HepG2 (cell line): ENCODE measurements around the gene CIROP. TPM values are rescaled to one million over a fixed set of nuclear protein-coding genes. Genes with fewer than 3 reads are reported as not detected.
A peak's percentile ranks its signal among the peaks of the same experiment; 100 is the strongest.

Experiments used
- ATAC-seq: fragments of 200-7000 bp; cut with Tn5 transposase; 3 replicates; pipeline ENCODE4 v1.9.1; 2020; ENCODE audit warnings: mild to moderate bottlenecking, moderate library complexity
- BruUV-seq: library from RNA; stranded (reverse); fragments of 400-500 nt; replicated peaks from 2 replicates; lab custom pipeline; 2021; lab: Mats Ljungman, UMichigan
- CTCF ChIA-PET: fragments of 300-600 bp; formaldehyde crosslinking; extraction: SDS; loops from one replicate; lab custom pipeline; 2021; ENCODE audit warnings: low total read pairs, inconsistent platforms, low intra/inter-chr PET ratio; lab: Yijun Ruan, JAX
- POLR2A ChIA-PET: fragments of 350-600 bp; sonication (Branson Sonifier 250); formaldehyde crosslinking; loops from one replicate; lab custom pipeline; 2020; ENCODE audit warnings: antibody characterized with exemption, inconsistent platforms; lab: Yijun Ruan, JAX
- DNase-seq: peaks from one replicate; pipeline ENCODE4 v3.0.0-alpha.2; 2015; ENCODE audit warnings: low spot score
- FAIRE-seq: peaks from 3 replicates; lab custom pipeline; 2011; peaks lifted over from hg19 to GRCh38; lab: Jason Lieb, UNC
- H2AFZ ChIP-seq: one replicate; pipeline ENCODE4 v1.6.1; 2011; ENCODE audit warnings: low read length, inconsistent platforms
- H3K27ac ChIP-seq: fragments of 300-600 bp; 3 replicates; pipeline ENCODE4 v1.8.0; 2011; ENCODE audit warnings: mixed run types, mild to moderate bottlenecking, mixed read lengths, low read length, inconsistent platforms; ENCODE audit not compliant: insufficient read depth; ENCODE audit errors: extremely low read length
- H3K27me3 ChIP-seq, 2 experiments: fragments of 200-600 bp in 1 of 2; 2 replicates in 1 of 2; 3 replicates in 1 of 2; pipeline versions ENCODE4 v1.6.0 to v1.8.0; 2011; ENCODE audit warnings: low read length in 2 of 2, mild to moderate bottlenecking in 2 of 2, moderate library complexity in 2 of 2, inconsistent platforms in 1 of 2; ENCODE audit not compliant: insufficient read depth in 2 of 2, control insufficient read depth in 1 of 2
- H3K36me3 ChIP-seq, 2 experiments: fragments of 200-600 bp in 1 of 2; replicated peaks in 1 of 2; 2 replicates in 1 of 2; 3 replicates in 1 of 2; pipeline versions ENCODE4 v1.5.1 to v1.8.0; 2011; ENCODE audit warnings: low read length in 2 of 2, inconsistent platforms in 1 of 2; ENCODE audit not compliant: insufficient read depth in 2 of 2, control insufficient read depth in 1 of 2
- H3K4me1 ChIP-seq: 2 replicates; pipeline ENCODE4 v1.5.1; 2012; ENCODE audit warnings: low read length, inconsistent platforms; ENCODE audit not compliant: insufficient read depth
- H3K4me2 ChIP-seq: 2 replicates; pipeline ENCODE4 v1.6.0; 2011; ENCODE audit warnings: low read depth, low read length, inconsistent platforms
- H3K4me3 ChIP-seq, 3 experiments: fragments of 200-600 bp in 1 of 3; sonication (generic), shearing (Covaris generic) in 1 of 3; replicated peaks in 1 of 3; 2 replicates each; pipeline ENCODE4 v1.5.1; 2011 to 2016; ENCODE audit warnings: low read length in 3 of 3, inconsistent platforms in 2 of 3, low read depth in 2 of 3, mild to moderate bottlenecking in 2 of 3, control low read depth in 1 of 3, mixed read lengths in 1 of 3; ENCODE audit not compliant: insufficient read depth in 1 of 3
- H3K79me2 ChIP-seq: one replicate; pipeline ENCODE4 v1.6.1; 2011; ENCODE audit warnings: low read length, inconsistent platforms; ENCODE audit not compliant: insufficient read depth
- H3K9ac ChIP-seq: 2 replicates; pipeline ENCODE4 v1.6.0; 2011; ENCODE audit warnings: mild to moderate bottlenecking, low read depth, low read length, inconsistent platforms; ENCODE audit not compliant: insufficient read depth
- H3K9me3 ChIP-seq: 2 replicates; pipeline ENCODE4 v1.5.1; 2012; ENCODE audit warnings: mild to moderate bottlenecking, low read length
- H4K20me1 ChIP-seq: 2 replicates; pipeline ENCODE4 v1.6.0; 2011; ENCODE audit warnings: inconsistent platforms, mild to moderate bottlenecking, low read length, moderate library complexity; ENCODE audit not compliant: insufficient read depth
- ARNT ChIP-seq: fragments of 450-650 bp; IDR thresholded peaks from 2 replicates; pipeline ENCODE4 v1.6.1; 2017
- CHCHD3 ChIP-seq: sonication (generic); formaldehyde crosslinking; IDR thresholded peaks from 2 replicates; pipeline ENCODE4 v1.8.0; 2022; ENCODE audit warnings: mild to moderate bottlenecking, missing genetic modification reagents, moderate library complexity
- GATAD2A ChIP-seq: IDR thresholded peaks from 2 replicates; pipeline ENCODE4 v1.6.1; 2016
- GTF2F1 ChIP-seq: fragments of 150-350 bp; IDR thresholded peaks from 2 replicates; pipeline ENCODE4 v1.6.1; 2014; ENCODE audit warnings: low read length
- HDAC2 ChIP-seq: sonication (generic); formaldehyde crosslinking; IDR thresholded peaks from 2 replicates; pipeline ENCODE4 v1.4.0; 2020; ENCODE audit warnings: missing genetic modification reagents
- HDAC6 ChIP-seq: fragments of 200-600 bp; sonication (generic); IDR thresholded peaks from 2 replicates; pipeline ENCODE4 v1.7.0; 2017; ENCODE audit warnings: mild to moderate bottlenecking, antibody characterized with exemption, low read length, low read depth
- MYC ChIP-seq: sonication (generic); formaldehyde crosslinking; IDR thresholded peaks from 2 replicates; pipeline ENCODE4 v1.9.0; 2021; ENCODE audit warnings: missing genetic modification reagents, borderline replicate concordance
- NFATC3 ChIP-seq: sonication (generic); formaldehyde crosslinking; IDR thresholded peaks from 2 replicates; pipeline ENCODE4 v1.5.1; 2020; ENCODE audit warnings: mild to moderate bottlenecking, missing genetic modification reagents
- NFE2L1 ChIP-seq: sonication (generic); formaldehyde crosslinking; IDR thresholded peaks from 2 replicates; pipeline ENCODE4 v1.4.0; 2020; ENCODE audit warnings: missing genetic modification reagents, mild to moderate bottlenecking, borderline replicate concordance
- NFKBIZ ChIP-seq: IDR thresholded peaks from 2 replicates; pipeline ENCODE4 v1.6.1; 2018; ENCODE audit warnings: missing genetic modification reagents, missing compliant biosample characterization
- PAWR ChIP-seq: sonication (generic); formaldehyde crosslinking; IDR thresholded peaks from 2 replicates; pipeline ENCODE4 v1.4.0; 2020; ENCODE audit warnings: missing genetic modification reagents, mild to moderate bottlenecking, borderline replicate concordance
- RBAK ChIP-seq: sonication (generic); formaldehyde crosslinking; IDR thresholded peaks from 2 replicates; pipeline ENCODE4 v1.5.1; 2020; ENCODE audit warnings: mild to moderate bottlenecking, missing genetic modification reagents
- REPIN1 ChIP-seq: sonication (generic); formaldehyde crosslinking; IDR thresholded peaks from 2 replicates; pipeline ENCODE4 v1.8.0; 2022; ENCODE audit warnings: missing genetic modification reagents, low read depth, mild to moderate bottlenecking, borderline replicate concordance
- RXRB ChIP-seq: IDR thresholded peaks from 2 replicates; pipeline ENCODE4 v1.6.1; 2016; ENCODE audit warnings: borderline replicate concordance, missing genetic modification reagents, missing compliant biosample characterization
- ZFP1 ChIP-seq: IDR thresholded peaks from 2 replicates; pipeline ENCODE4 v1.6.1; 2016
- ZFP82 ChIP-seq: sonication (generic); formaldehyde crosslinking; IDR thresholded peaks from 2 replicates; pipeline ENCODE4 v1.5.1; 2020; ENCODE audit warnings: mild to moderate bottlenecking, missing genetic modification reagents, borderline replicate concordance
- ZFX ChIP-seq: sonication (generic); formaldehyde crosslinking; IDR thresholded peaks from 2 replicates; pipeline ENCODE4 v1.4.0; 2020; ENCODE audit warnings: mild to moderate bottlenecking, low read depth, missing genetic modification reagents, moderate library complexity
- ZMYM3 ChIP-seq: sonication (generic); formaldehyde crosslinking; IDR thresholded peaks from 2 replicates; pipeline ENCODE4 v1.5.1; 2020; ENCODE audit warnings: mild to moderate bottlenecking, missing genetic modification reagents
- ZNF3 ChIP-seq: IDR thresholded peaks from 2 replicates; pipeline ENCODE4 v1.7.0; 2017; ENCODE audit warnings: inconsistent platforms
- ZNF44 ChIP-seq: sonication (generic); formaldehyde crosslinking; IDR thresholded peaks from 2 replicates; pipeline ENCODE4 v1.5.1; 2020; ENCODE audit warnings: mild to moderate bottlenecking, missing genetic modification reagents
- ZNF605 ChIP-seq: sonication (generic); formaldehyde crosslinking; IDR thresholded peaks from 2 replicates; pipeline ENCODE4 v1.8.0; 2022; ENCODE audit warnings: mild to moderate bottlenecking, missing genetic modification reagents
- ZNF614 ChIP-seq: IDR thresholded peaks from 2 replicates; pipeline ENCODE4 v1.6.1; 2018; ENCODE audit warnings: missing biosample characterization, missing genetic modification reagents, inconsistent platforms, borderline replicate concordance
- ZNF703 ChIP-seq: sonication (generic); formaldehyde crosslinking; IDR thresholded peaks from 2 replicates; pipeline ENCODE4 v1.5.1; 2020; ENCODE audit warnings: missing genetic modification reagents, mild to moderate bottlenecking, moderate library complexity, borderline replicate concordance
- ZNF713 ChIP-seq: sonication (generic); formaldehyde crosslinking; IDR thresholded peaks from 2 replicates; pipeline ENCODE4 v1.4.0; 2020; ENCODE audit warnings: mild to moderate bottlenecking, missing genetic modification reagents
- WGBS: methylation state at CpG from one replicate; pipeline ENCODE4 v1.1.6; 2017; ENCODE audit warnings: low lambda C conversion rate; 5-methylcytosine and 5-hydroxymethylcytosine counted together
- in situ Hi-C: cut with HindIII; loops from 2 replicates; pipeline ENCODE4 v1.10.0; 2017; ENCODE audit warnings: low pct_unique_long_range_greater_than_20kb; ENCODE audit not compliant: extremely low pct_ligation_motif_present
- intact Hi-C: fragments of 100-400 bp; cut with micrococcal nuclease; formaldehyde crosslinking; loops from one replicate; pipeline ENCODE4 v1.10.0; 2022; ENCODE audit not compliant: unreplicated experiment
- polyA plus RNA-seq, 8 experiments: library from polyadenylated mRNA; depleted of rRNA in 3 of 8; stranded (reverse) in 7 of 8; unstranded in 1 of 8; fragments of >200 nt; fragmentation: Illumina TruSeq in 4 of 8; extraction: Trizol in 4 of 8; gene quantifications; 2 replicates each; pipeline versions ENCODE4 v1.2.1 to v1.2.3, GENCODE V29; 2011 to 2016; ENCODE audit warnings: low read depth in 4 of 8, missing spikeins in 1 of 8, mixed read lengths in 1 of 8; ENCODE audit not compliant: insufficient read depth in 1 of 8
- total RNA-seq, 5 experiments: library from RNA; depleted of rRNA; stranded (reverse); fragments of >200 nt; fragmentation: Illumina TruSeq; extraction: Trizol; gene quantifications; 2 replicates each; pipeline ENCODE4 v1.2.3, GENCODE V29; 2016; ENCODE audit warnings: low read depth in 1 of 5
- TF ChIP-seq, protein P1 (sequence below): sonication (generic); formaldehyde crosslinking; IDR thresholded peaks from 2 replicates; pipeline ENCODE4 v1.5.0; 2020; ENCODE audit warnings: missing genetic modification reagents
- TF ChIP-seq, protein P2 (sequence below): sonication (generic); formaldehyde crosslinking; IDR thresholded peaks from 2 replicates; pipeline ENCODE4 v1.9.0; 2021; ENCODE audit warnings: missing genetic modification reagents, mild to moderate bottlenecking, borderline replicate concordance

The CIROP gene
- total and polyA plus RNA-seq, 2 of the 13 experiments (the other 11 are each of a cell fraction or from before 2014, with no cell fraction given) = 0.07 TPM; not detected in 1

DNA sequence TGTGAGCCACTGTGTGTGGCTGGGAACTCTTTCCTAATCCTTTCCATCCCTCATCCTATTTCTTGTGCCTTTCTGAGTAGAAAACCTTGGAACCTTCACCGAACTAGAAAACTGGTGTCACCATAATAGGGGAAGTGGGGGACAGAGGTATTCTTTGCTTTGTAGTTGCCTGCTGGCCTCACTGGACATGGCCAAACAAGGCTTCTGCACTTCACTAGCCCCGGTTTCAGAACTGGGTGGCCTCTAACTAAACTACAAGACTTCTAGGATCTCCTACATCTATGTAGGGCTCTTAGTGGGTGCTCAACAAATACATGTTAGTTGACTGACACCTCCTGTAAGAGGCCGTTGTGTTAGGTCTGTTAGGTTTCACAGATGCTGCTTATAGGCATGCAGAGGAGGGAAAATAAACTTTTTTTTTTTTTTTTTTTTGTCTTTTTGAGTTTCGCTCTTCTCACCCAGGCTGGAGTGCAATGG, 597 bp upstream of the CIROP start:
- no TSS peak for BruUV-seq
- no peaks in the 10 kb centered on the region for H3K36me3 ChIP-seq
- H3K4me2 ChIP-seq = peak overlapping the region; percentile 70
- ChIA-PET CTCF (no interaction called here), POLR2A (interaction anchor here (4.5 kb wide), 1 partner anchor 10 kb away, joined by 52 read pairs; the partner anchor contains the start of genes ACIN1 and C14orf119)
- ATAC-seq (no peak), FAIRE-seq (no peak), DNase-seq (no peak)
- intact Hi-C loops = no loop called here
- no peaks in the 10 kb centered on the region for H3K79me2 ChIP-seq
- no peaks in the 10 kb centered on the region for H3K9me3 ChIP-seq
- peaks cover 8 to 54% of the 10 kb centered on the region in 2 experiments for H3K27me3 ChIP-seq
- no peak overlapping the region for H3K9ac ChIP-seq
- H3K27ac ChIP-seq = no peak overlapping the region
- 0 out of 6 replicates have a peak overlapping the region, but pooled peaks of 1 of the 3 experiments have one; percentile 44 for H3K4me3 ChIP-seq
- in situ Hi-C loops = loop anchor here (5.0 kb wide), 1 partner anchor 38 kb away; no protein-coding TSS in a partner anchor
- WGBS = 29% methylated on average over 4 of the region's 4 CpGs
- peaks cover 40% of the 10 kb centered on the region for H3K4me1 ChIP-seq
- no peaks in the 10 kb centered on the region for H4K20me1 ChIP-seq
- no peak overlapping the region for H2AFZ ChIP-seq
- TF ChIP-seq MYC (CRISPR knock-in tag) = peak; percentile 29; the same call in 1 of the 2 replicates
- no peak for TF ChIP-seq ZFX (CRISPR knock-in tag)
- 0 out of 2 replicates have a peak, but pooled peaks have one; percentile 62 for TF ChIP-seq ZNF3
- TF ChIP-seq ZNF614 (CRISPR knock-in tag) = no peak
- TF ChIP-seq GATAD2A (CRISPR knock-in tag) = no peak
- 0 out of 2 replicates have a peak, but pooled peaks have one; percentile 6 for TF ChIP-seq NFKBIZ
- TF ChIP-seq RXRB (CRISPR knock-in tag) = no peak
- TF ChIP-seq, protein P1, sequence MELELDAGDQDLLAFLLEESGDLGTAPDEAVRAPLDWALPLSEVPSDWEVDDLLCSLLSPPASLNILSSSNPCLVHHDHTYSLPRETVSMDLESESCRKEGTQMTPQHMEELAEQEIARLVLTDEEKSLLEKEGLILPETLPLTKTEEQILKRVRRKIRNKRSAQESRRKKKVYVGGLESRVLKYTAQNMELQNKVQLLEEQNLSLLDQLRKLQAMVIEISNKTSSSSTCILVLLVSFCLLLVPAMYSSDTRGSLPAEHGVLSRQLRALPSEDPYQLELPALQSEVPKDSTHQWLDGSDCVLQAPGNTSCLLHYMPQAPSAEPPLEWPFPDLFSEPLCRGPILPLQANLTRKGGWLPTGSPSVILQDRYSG (CRISPR knock-in tag) = no peak
- no peak for TF ChIP-seq REPIN1 (CRISPR knock-in tag)
- TF ChIP-seq HDAC6 = no peak
- no peak for TF ChIP-seq ARNT
- TF ChIP-seq ZFP82 (CRISPR knock-in tag) = no peak
- TF ChIP-seq HDAC2 = no peak
- TF ChIP-seq ZNF605 (CRISPR knock-in tag) = 0 out of 2 replicates have a peak, but pooled peaks have one; percentile 42
- TF ChIP-seq ZMYM3 (CRISPR knock-in tag) = no peak
- 0 out of 2 replicates have a peak, but pooled peaks have one; percentile 78 for TF ChIP-seq PAWR (CRISPR knock-in tag)
- no peak for TF ChIP-seq RBAK (CRISPR knock-in tag)
- no peak for TF ChIP-seq ZNF703 (CRISPR knock-in tag)
- no peak for TF ChIP-seq ZFP1 (CRISPR knock-in tag)
- TF ChIP-seq NFATC3 (CRISPR knock-in tag) = 0 out of 2 replicates have a peak, but pooled peaks have one; percentile 51
- no peak for TF ChIP-seq ZNF713
- TF ChIP-seq, protein P2, sequence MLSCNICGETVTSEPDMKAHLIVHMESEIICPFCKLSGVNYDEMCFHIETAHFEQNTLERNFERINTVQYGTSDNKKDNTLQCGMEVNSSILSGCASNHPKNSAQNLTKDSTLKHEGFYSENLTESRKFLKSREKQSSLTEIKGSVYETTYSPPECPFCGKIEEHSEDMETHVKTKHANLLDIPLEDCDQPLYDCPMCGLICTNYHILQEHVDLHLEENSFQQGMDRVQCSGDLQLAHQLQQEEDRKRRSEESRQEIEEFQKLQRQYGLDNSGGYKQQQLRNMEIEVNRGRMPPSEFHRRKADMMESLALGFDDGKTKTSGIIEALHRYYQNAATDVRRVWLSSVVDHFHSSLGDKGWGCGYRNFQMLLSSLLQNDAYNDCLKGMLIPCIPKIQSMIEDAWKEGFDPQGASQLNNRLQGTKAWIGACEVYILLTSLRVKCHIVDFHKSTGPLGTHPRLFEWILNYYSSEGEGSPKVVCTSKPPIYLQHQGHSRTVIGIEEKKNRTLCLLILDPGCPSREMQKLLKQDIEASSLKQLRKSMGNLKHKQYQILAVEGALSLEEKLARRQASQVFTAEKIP (CRISPR knock-in tag) = no peak
- TF ChIP-seq GTF2F1 = no peak
- TF ChIP-seq CHCHD3 = no peak
- peak; percentile 76; the same call in 1 of the 2 replicates for TF ChIP-seq ZNF44 (CRISPR knock-in tag)
- TF ChIP-seq NFE2L1 (CRISPR knock-in tag) = no peak
